Panc1 (cell line): Measurements from ENCODE around the gene CDCA8. TPM values are rescaled to one million over a fixed set of nuclear protein-coding genes. Genes with fewer than 3 reads are reported as not detected.

Experiments used
- ATAC-seq: fragments of 200-7000 bp; cut with Tn5 transposase; 2 replicates; pipeline ENCODE4 v1.9.1; 2020; ENCODE audit warnings: mild to moderate bottlenecking, moderate library complexity
- BruUV-seq: library from RNA; stranded (reverse); fragments of 400-500 nt; replicated peaks from 2 replicates; lab custom pipeline; 2021; lab: Mats Ljungman, UMichigan
- CTCF ChIA-PET: fragments of 300-600 bp; sonication (Branson Sonifier 250); formaldehyde crosslinking; loops from one replicate; lab custom pipeline; 2022; ENCODE audit warnings: antibody characterized with exemption; lab: Charles Lee
- POLR2A ChIA-PET: fragments of 300-600 bp; sonication (Branson Sonifier 250); formaldehyde crosslinking; loops from one replicate; lab custom pipeline; 2022; ENCODE audit warnings: antibody characterized with exemption; lab: Charles Lee
- DNase-seq: peaks from one replicate; pipeline ENCODE4 v3.0.0-alpha.2; 2010; ENCODE audit warnings: low read depth, low spot score
- H3K27ac ChIP-seq: 2 replicates; pipeline ENCODE4 v1.5.1; 2011; ENCODE audit warnings: mild to moderate bottlenecking, low read length, inconsistent platforms
- H3K27me3 ChIP-seq: fragments of 200-500 bp; sonication (Bioruptor generic); 2 replicates; pipeline ENCODE4 v1.6.0; 2014; ENCODE audit warnings: low read length, inconsistent platforms; ENCODE audit not compliant: control insufficient read depth, insufficient read depth
- H3K36me3 ChIP-seq: fragments of 200-500 bp; sonication (Bioruptor generic); 2 replicates; pipeline ENCODE4 v1.5.1; 2014; ENCODE audit warnings: inconsistent platforms, mild to moderate bottlenecking, low read length, moderate library complexity; ENCODE audit not compliant: control insufficient read depth, insufficient read depth
- H3K4me1 ChIP-seq: 2 replicates; pipeline ENCODE4 v1.5.1; 2011; ENCODE audit warnings: inconsistent platforms, mild to moderate bottlenecking, low read length, moderate library complexity; ENCODE audit not compliant: control insufficient read depth, insufficient read depth
- H3K4me3 ChIP-seq, 2 experiments: 2 replicates each; pipeline ENCODE4 v1.5.1; 2011 to 2012; ENCODE audit warnings: low read depth in 2 of 2, low read length in 2 of 2, mild to moderate bottlenecking in 2 of 2, inconsistent platforms in 1 of 2, moderate library complexity in 1 of 2
- H3K9me3 ChIP-seq: fragments of 200-500 bp; sonication (Bioruptor generic); 2 replicates; pipeline ENCODE4 v1.5.1; 2014; ENCODE audit warnings: low read depth, mild to moderate bottlenecking, inconsistent platforms, low read length, moderate library complexity; ENCODE audit not compliant: control insufficient read depth, insufficient read depth
- CTCF ChIP-seq: fragments of 450-650 bp; IDR thresholded peaks from 2 replicates; pipeline ENCODE4 v1.5.1; 2017; ENCODE audit warnings: mild to moderate bottlenecking
- POLR2AphosphoS5 ChIP-seq: IDR thresholded peaks from 2 replicates; pipeline ENCODE4 v1.6.1; 2012; ENCODE audit warnings: mild to moderate bottlenecking, low read depth, low read length, moderate library complexity
- REST ChIP-seq, 2 experiments: IDR thresholded peaks; 2 replicates each; pipeline ENCODE4 v1.6.1; 2011 to 2012; ENCODE audit warnings: low read depth in 2 of 2, control low read depth in 1 of 2, low read length in 1 of 2, mild to moderate bottlenecking in 1 of 2, moderate library complexity in 1 of 2; ENCODE audit not compliant: insufficient read depth in 1 of 2
- SIN3A ChIP-seq: IDR thresholded peaks from 2 replicates; pipeline ENCODE4 v1.6.1; 2012; ENCODE audit warnings: low read depth, mild to moderate bottlenecking, low read length, moderate library complexity, borderline replicate concordance; ENCODE audit not compliant: insufficient read depth
- TCF7L2 ChIP-seq: IDR thresholded peaks from 2 replicates; pipeline ENCODE4 v1.6.1; 2011; ENCODE audit warnings: mild to moderate bottlenecking, low read depth, low read length, inconsistent platforms
- in situ Hi-C: cut with HindIII; loops from 2 replicates; pipeline ENCODE4 v1.10.0; 2016; ENCODE audit warnings: low sequenced_read_pairs, low pct_unique_long_range_greater_than_20kb
- intact Hi-C: fragments of 100-400 bp; cut with micrococcal nuclease; formaldehyde crosslinking; loops from one replicate; pipeline ENCODE4 v1.10.0; 2022; ENCODE audit not compliant: unreplicated experiment
- total RNA-seq: library from RNA; stranded (reverse); gene quantifications from one replicate; pipeline ENCODE4 v1.2.1, GENCODE V29; 2021; ENCODE audit not compliant: unreplicated experiment

The CDCA8 gene
- total RNA-seq, 1 experiment from 2014 or later = 56.5 TPM

GRCh38 chr1:37677143-37677439 is 15.2 kb upstream of the CDCA8 start:
- Histone ChIP-seq H3K4me3 (no peak overlapping the region), H3K27me3 (peaks cover 2% of the 10 kb centered on the region; the same call in 1 of the 2 replicates), H3K4me1 (no peaks in the 10 kb centered on the region), H3K9me3 (no peaks in the 10 kb centered on the region), H3K36me3 (peaks cover 8% of the 10 kb centered on the region), H3K27ac (no peak overlapping the region)
- BruUV-seq = no TSS peak
- in situ Hi-C loops = no loop called here
- ChIA-PET POLR2A (interaction anchor here (0.6 kb wide), 1 partner anchor 1312 kb away, joined by 3 read pairs; no protein-coding TSS in a partner anchor), CTCF (no interaction called here)
- DNase-seq = no peak
- TF ChIP-seq SIN3A = no peak
- TF ChIP-seq CTCF = no peak
- TF ChIP-seq TCF7L2 = no peak
- TF ChIP-seq POLR2AphosphoS5 = no peak
- TF ChIP-seq REST (IDR thresholded peaks at IDR 0.05; ENCODE audit: insufficient read depth in 1 of 2, low read depth in 2 of 2, low read length in 1 of 2) = no peak
- intact Hi-C loops = no loop called here
- no peak for ATAC-seq

- Histone ChIP-seq H3K36me3 (peaks cover 9% of the 10 kb centered on the region), H3K4me1 (no peaks in the 10 kb centered on the region), H3K9me3 (no peaks in the 10 kb centered on the region), H3K27me3 (no peaks in the 10 kb centered on the region), H3K27ac (no peak overlapping the region), H3K4me3 (no peak overlapping the region)
- in situ Hi-C loops (no loop called here), intact Hi-C loops (no loop called here)
- TF ChIP-seq REST (IDR thresholded peaks at IDR 0.05; ENCODE audit: insufficient read depth in 1 of 2, low read depth in 2 of 2, low read length in 1 of 2) = no peak
- ATAC-seq = no peak
- CTCF ChIA-PET = no interaction called here
- POLR2A ChIA-PET = no interaction called here
- DNase-seq = no peak
- BruUV-seq = no TSS peak
Observed at GRCh38 chr1:37677808-37678207, 14.5 kb upstream of the CDCA8 start.
